Measurements from ENCODE around the gene ADGRL3. TPM values are rescaled to one million over a fixed set of nuclear protein-coding genes. Genes with fewer than 3 reads are reported as not detected.

Gene ADGRL3
- total and polyA plus RNA-seq, 2 donors (not counting 1 experiment from before 2014, with no cell fraction given) = under 0.01 to 0.05 TPM

GRCh38 chr4:61831987-61832386, 631.9 kb downstream of the ADGRL3 start:
- H3K9ac ChIP-seq (ENCODE audit: insufficient read depth, low read length) = no peak overlapping the region
- H3K4me3 ChIP-seq (replicated peaks in 1 of 4; ENCODE audit: control extremely low read depth in 1 of 4, insufficient read depth in 1 of 4, low read depth in 3 of 4, low read length in 4 of 4) = no peak overlapping the region
- H3K27ac ChIP-seq (ENCODE audit: insufficient read depth, low read length) = no peak overlapping the region
- no peaks in the 10 kb centered on the region for H3K27me3 ChIP-seq (ENCODE audit: control insufficient read depth, insufficient read depth, low read length)
- H3K9me3 ChIP-seq (ENCODE audit: control insufficient read depth, insufficient read depth, low read depth, low read length) = no peaks in the 10 kb centered on the region
- no peaks in the 10 kb centered on the region for H3K4me1 ChIP-seq (ENCODE audit: control insufficient read depth, extremely low read depth, insufficient read depth, low read length)
- H3K79me2 ChIP-seq (ENCODE audit: control insufficient read depth, insufficient read depth, low read length) = no peaks in the 10 kb centered on the region
- no peak overlapping the region for H3K4me2 ChIP-seq (ENCODE audit: extremely low read depth, insufficient read depth, low read length)
- H4K20me1 ChIP-seq (ENCODE audit: control insufficient read depth, extremely low read depth, insufficient read depth, low read length) = no peaks in the 10 kb centered on the region
- DNase-seq (ENCODE audit: low read depth in 2 of 2) = no peak
- no peaks in the 10 kb centered on the region for H3K36me3 ChIP-seq (ENCODE audit: control insufficient read depth, insufficient read depth, low read length)
- H2AFZ ChIP-seq (ENCODE audit: low read length) = no peak overlapping the region
- TF ChIP-seq, protein P1, sequence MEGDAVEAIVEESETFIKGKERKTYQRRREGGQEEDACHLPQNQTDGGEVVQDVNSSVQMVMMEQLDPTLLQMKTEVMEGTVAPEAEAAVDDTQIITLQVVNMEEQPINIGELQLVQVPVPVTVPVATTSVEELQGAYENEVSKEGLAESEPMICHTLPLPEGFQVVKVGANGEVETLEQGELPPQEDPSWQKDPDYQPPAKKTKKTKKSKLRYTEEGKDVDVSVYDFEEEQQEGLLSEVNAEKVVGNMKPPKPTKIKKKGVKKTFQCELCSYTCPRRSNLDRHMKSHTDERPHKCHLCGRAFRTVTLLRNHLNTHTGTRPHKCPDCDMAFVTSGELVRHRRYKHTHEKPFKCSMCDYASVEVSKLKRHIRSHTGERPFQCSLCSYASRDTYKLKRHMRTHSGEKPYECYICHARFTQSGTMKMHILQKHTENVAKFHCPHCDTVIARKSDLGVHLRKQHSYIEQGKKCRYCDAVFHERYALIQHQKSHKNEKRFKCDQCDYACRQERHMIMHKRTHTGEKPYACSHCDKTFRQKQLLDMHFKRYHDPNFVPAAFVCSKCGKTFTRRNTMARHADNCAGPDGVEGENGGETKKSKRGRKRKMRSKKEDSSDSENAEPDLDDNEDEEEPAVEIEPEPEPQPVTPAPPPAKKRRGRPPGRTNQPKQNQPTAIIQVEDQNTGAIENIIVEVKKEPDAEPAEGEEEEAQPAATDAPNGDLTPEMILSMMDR (conservative IDR thresholded peaks at IDR 0.05 in 1 of 2, IDR thresholded peaks at IDR 0.05 in 1 of 2; ENCODE audit: low read depth in 1 of 2, low read length in 2 of 2) = no peak
- no peak for TF ChIP-seq EZH2 (IDR thresholded peaks at IDR 0.05; ENCODE audit: low read length, missing control alignments)

GRCh38 chr4:61837395-61837794, 637.3 kb downstream of the ADGRL3 start:
- Histone ChIP-seq H3K4me2 (ENCODE audit: extremely low read depth, insufficient read depth, low read length) (no peak overlapping the region), H3K27ac (ENCODE audit: insufficient read depth, low read length) (no peak overlapping the region), H3K9me3 (ENCODE audit: control insufficient read depth, insufficient read depth, low read depth, low read length) (no peaks in the 10 kb centered on the region), H3K27me3 (ENCODE audit: control insufficient read depth, insufficient read depth, low read length) (no peaks in the 10 kb centered on the region), H3K4me1 (ENCODE audit: control insufficient read depth, extremely low read depth, insufficient read depth, low read length) (no peaks in the 10 kb centered on the region), H4K20me1 (ENCODE audit: control insufficient read depth, extremely low read depth, insufficient read depth, low read length) (no peaks in the 10 kb centered on the region), H3K4me3 (replicated peaks in 1 of 4; ENCODE audit: control extremely low read depth in 1 of 4, insufficient read depth in 1 of 4, low read depth in 3 of 4, low read length in 4 of 4) (no peak overlapping the region), H3K79me2 (ENCODE audit: control insufficient read depth, insufficient read depth, low read length) (no peaks in the 10 kb centered on the region), H3K9ac (ENCODE audit: insufficient read depth, low read length) (no peak overlapping the region), H2AFZ (ENCODE audit: low read length) (no peak overlapping the region), H3K36me3 (ENCODE audit: control insufficient read depth, insufficient read depth, low read length) (no peaks in the 10 kb centered on the region)
- DNase-seq (ENCODE audit: low read depth in 2 of 2) = no peak
- TF ChIP-seq, protein P1 (conservative IDR thresholded peaks at IDR 0.05 in 1 of 2, IDR thresholded peaks at IDR 0.05 in 1 of 2; ENCODE audit: low read depth in 1 of 2, low read length in 2 of 2) = no peak
- TF ChIP-seq EZH2 (IDR thresholded peaks at IDR 0.05; ENCODE audit: low read length, missing control alignments) = no peak

- no peak overlapping the region for H3K27ac ChIP-seq (ENCODE audit: insufficient read depth, low read length)
- H3K9me3 ChIP-seq (ENCODE audit: control insufficient read depth, insufficient read depth, low read depth, low read length) = no peaks in the 10 kb centered on the region
- no peak overlapping the region for H3K9ac ChIP-seq (ENCODE audit: insufficient read depth, low read length)
- TF ChIP-seq EZH2 (IDR thresholded peaks at IDR 0.05; ENCODE audit: low read length, missing control alignments) = no peak
- TF ChIP-seq, protein P1 (conservative IDR thresholded peaks at IDR 0.05 in 1 of 2, IDR thresholded peaks at IDR 0.05 in 1 of 2; ENCODE audit: low read depth in 1 of 2, low read length in 2 of 2) = no peak
- no peak overlapping the region for H3K4me3 ChIP-seq (replicated peaks in 1 of 4; ENCODE audit: control extremely low read depth in 1 of 4, insufficient read depth in 1 of 4, low read depth in 3 of 4, low read length in 4 of 4)
- no peaks in the 10 kb centered on the region for H3K27me3 ChIP-seq (ENCODE audit: control insufficient read depth, insufficient read depth, low read length)
- no peaks in the 10 kb centered on the region for H3K4me1 ChIP-seq (ENCODE audit: control insufficient read depth, extremely low read depth, insufficient read depth, low read length)
- H3K4me2 ChIP-seq (ENCODE audit: extremely low read depth, insufficient read depth, low read length) = no peak overlapping the region
- H3K79me2 ChIP-seq (ENCODE audit: control insufficient read depth, insufficient read depth, low read length) = no peaks in the 10 kb centered on the region
- H3K36me3 ChIP-seq (ENCODE audit: control insufficient read depth, insufficient read depth, low read length) = no peaks in the 10 kb centered on the region
- H4K20me1 ChIP-seq (ENCODE audit: control insufficient read depth, extremely low read depth, insufficient read depth, low read length) = no peaks in the 10 kb centered on the region
- no peak overlapping the region for H2AFZ ChIP-seq (ENCODE audit: low read length)
- DNase-seq (ENCODE audit: low read depth in 2 of 2) = no peak
Measured at GRCh38 chr4:61838072-61838471, 637.9 kb downstream of the ADGRL3 start.
